B cell (primary cell): ENCODE results near the gene NPEPPS.

Experiments used
- CTCF ChIP-seq: fragments of 200-600 bp; IDR thresholded peaks from one replicate; pipeline ENCODE4 v1.8.0; 2022; ENCODE audit warnings: antibody characterized with exemption, mild to moderate bottlenecking
- EZH2 ChIP-seq: IDR thresholded peaks from 2 replicates; pipeline ENCODE4 v1.6.1; 2012; ENCODE audit warnings: borderline replicate concordance, low read depth, mild to moderate bottlenecking, moderate library complexity, low read length; ENCODE audit not compliant: insufficient read depth, poor library complexity, severe bottlenecking

GRCh38 chr17:47654991-47655390, 124.1 kb downstream of the NPEPPS start:
- no peak for TF ChIP-seq CTCF
- TF ChIP-seq EZH2 = no peak
